PC-9 (cell line): ENCODE results near the gene PKN3. TPM values are rescaled to one million over a fixed set of nuclear protein-coding genes. Genes with fewer than 3 reads are reported as not detected.

ENCODE experiments used
- BruUV-seq: library from RNA; stranded (reverse); fragments of 400-500 nt; replicated peaks from 2 replicates; lab custom pipeline; 2021; lab: Mats Ljungman, UMichigan
- CTCF ChIA-PET: fragments of 300-600 bp; sonication (Branson Sonifier 250); formaldehyde crosslinking; loops from one replicate; lab custom pipeline; 2022; ENCODE audit warnings: antibody characterized with exemption; lab: Charles Lee
- POLR2A ChIA-PET: fragments of 300-600 bp; sonication (Branson Sonifier 250); formaldehyde crosslinking; loops from one replicate; lab custom pipeline; 2022; ENCODE audit warnings: antibody characterized with exemption; ENCODE audit not compliant: unreplicated experiment; lab: Charles Lee
- DNase-seq, 2 experiments: peaks; one replicate each; pipeline versions ENCODE4 v3.0.0 to v3.0.0-alpha.2; 2015 to 2022; ENCODE audit warnings: mixed read lengths in 1 of 2
- H2AFZ ChIP-seq: fragments of 200-600 bp; sonication (generic); 2 replicates; pipeline ENCODE4 v1.8.1; 2017; ENCODE audit warnings: antibody characterized with exemption
- H3F3A ChIP-seq: fragments of 200-600 bp; sonication (generic); 2 replicates; pipeline ENCODE4 v1.8.1; 2017; ENCODE audit warnings: antibody characterized with exemption, mild to moderate bottlenecking, low read depth; ENCODE audit not compliant: insufficient read depth
- H3K27ac ChIP-seq: fragments of 200-600 bp; sonication (generic); 2 replicates; pipeline ENCODE4 v1.6.1; 2016; ENCODE audit warnings: mixed run types
- H3K27me3 ChIP-seq: fragments of 200-600 bp; sonication (generic); 2 replicates; pipeline ENCODE4 v1.6.1; 2016; ENCODE audit warnings: low read depth, mixed run types; ENCODE audit not compliant: insufficient read depth
- H3K36me3 ChIP-seq: fragments of 200-600 bp; sonication (generic); 2 replicates; pipeline ENCODE4 v1.6.1; 2016; ENCODE audit warnings: low read depth, mixed run types
- H3K4me1 ChIP-seq: fragments of 200-600 bp; sonication (generic); replicated peaks from 2 replicates; pipeline ENCODE4 v1.6.1; 2016; ENCODE audit warnings: mixed run types; ENCODE audit not compliant: insufficient read depth
- H3K4me2 ChIP-seq: fragments of 200-600 bp; sonication (generic); 2 replicates; pipeline ENCODE4 v1.6.1; 2017; ENCODE audit warnings: mixed run types
- H3K4me3 ChIP-seq: fragments of 200-600 bp; sonication (generic); 2 replicates; pipeline ENCODE4 v1.6.1; 2016; ENCODE audit warnings: mixed run types
- H3K79me2 ChIP-seq: fragments of 200-600 bp; sonication (generic); 2 replicates; pipeline ENCODE4 v1.6.1; 2017; ENCODE audit warnings: low read depth, mixed run types
- H3K9me2 ChIP-seq: fragments of 200-600 bp; sonication (generic); 2 replicates; pipeline ENCODE4 v1.8.1; 2017; ENCODE audit warnings: mild to moderate bottlenecking; ENCODE audit not compliant: insufficient read depth
- H3K9me3 ChIP-seq: fragments of 200-600 bp; sonication (generic); 2 replicates; pipeline ENCODE4 v1.8.1; 2016; ENCODE audit warnings: low read depth; ENCODE audit not compliant: insufficient read depth
- H4K20me1 ChIP-seq: fragments of 200-600 bp; sonication (generic); 2 replicates; pipeline ENCODE4 v1.8.1; 2017; ENCODE audit not compliant: insufficient read depth
- CTCF ChIP-seq: fragments of 200-600 bp; sonication (generic); conservative IDR thresholded peaks from 2 replicates; pipeline ENCODE4 v1.6.1; 2017; ENCODE audit warnings: mixed run types, antibody characterized with exemption, mild to moderate bottlenecking, moderate library complexity
- EZH2 ChIP-seq: fragments of 200-600 bp; sonication (generic); IDR thresholded peaks from 2 replicates; pipeline ENCODE4 v1.8.0; 2017; ENCODE audit warnings: antibody characterized with exemption, low read depth
- intact Hi-C: fragments of 100-400 bp; cut with micrococcal nuclease; formaldehyde crosslinking; loops from one replicate; pipeline ENCODE4 v1.10.0; 2022; ENCODE audit not compliant: unreplicated experiment
- total RNA-seq: library from RNA; stranded (reverse); gene quantifications from 2 replicates; pipeline ENCODE4 v1.2.3, GENCODE V29; 2021

PKN3 gene
- total RNA-seq, 1 experiment from 2014 or later: 5.5 TPM

GRCh38 chr9:128683340-128684064, 18.8 kb upstream of the PKN3 start:
- H3K9me2 ChIP-seq: no peaks in the 10 kb centered on the region
- intact Hi-C loops: loop anchor here (1.0 to 10.0 kb wide), 6 partner anchors 17 to 341 kb away; partner anchors contain the start of genes DYNC2I2, ODF2, SH3GLB2 and ZDHHC12

GRCh38 chr9:128684065-128684324, 18.3 kb upstream of the PKN3 start:
- Histone ChIP-seq H3K27ac (peak overlapping the region; percentile 99), H3K4me1 (peaks cover 45% of the 10 kb centered on the region), H2AFZ (peak overlapping the region; percentile 32; the same call in 1 of the 2 replicates), H3K36me3 (0 out of 2 replicates have a peak, but pooled peaks cover 6% of the 10 kb centered on the region), H3K4me2 (peak overlapping the region; percentile 99), H3K79me2 (peaks cover 76% of the 10 kb centered on the region), H3K27me3 (no peaks in the 10 kb centered on the region), H4K20me1 (peaks cover 15% of the 10 kb centered on the region), H3F3A (peaks cover 48% of the 10 kb centered on the region), H3K9me2 (no peaks in the 10 kb centered on the region), H3K4me3 (peak overlapping the region; percentile 94), H3K9me3 (no peaks in the 10 kb centered on the region)
- TF ChIP-seq CTCF: no peak
- no peak for TF ChIP-seq EZH2
- BruUV-seq: TSS peak; percentile 67
- POLR2A ChIA-PET: interaction anchor here (0.6 to 1.8 kb wide), 3 partner anchors 8 to 48 kb away, joined by 3 to 20 read pairs (median 16); no protein-coding TSS in a partner anchor
- CTCF ChIA-PET: interaction anchor here (0.5 to 0.8 kb wide), 2 partner anchors 18 to 97 kb away, joined by 3 read pairs; partner anchors contain the start of gene PKN3
- DNase-seq: no peak
- intact Hi-C loops: loop anchor here (1.0 to 10.0 kb wide), 3 partner anchors 40 to 341 kb away; partner anchors contain the start of genes ODF2, SH3GLB2 and ZDHHC12

More at GRCh38 chr9:128683340-128684064, 18.8 kb upstream of the PKN3 start:
- H3F3A ChIP-seq: peaks cover 47% of the 10 kb centered on the region
- H3K4me2 ChIP-seq: peak overlapping the region; percentile 99
- ChIA-PET POLR2A (interaction anchor here (0.6 to 1.8 kb wide), 4 partner anchors 9 to 88 kb away, joined by 3 to 20 read pairs (median 11); no protein-coding TSS in a partner anchor), CTCF (interaction anchor here (0.6 to 0.8 kb wide), 5 partner anchors 17 to 98 kb away, joined by 3 to 5 read pairs (median 5); no protein-coding TSS in a partner anchor)
- no peak for TF ChIP-seq EZH2
- no peak for TF ChIP-seq CTCF
- H3K27me3 ChIP-seq: no peaks in the 10 kb centered on the region
- DNase-seq: peak; percentile 75 to 88
- no peaks in the 10 kb centered on the region for H3K9me3 ChIP-seq
- H2AFZ ChIP-seq: no peak overlapping the region; the same call in 1 of the 2 replicates
- BruUV-seq: TSS peak; percentile 70
- peaks cover 15% of the 10 kb centered on the region for H4K20me1 ChIP-seq
- H3K4me1 ChIP-seq: peaks cover 45% of the 10 kb centered on the region
- H3K36me3 ChIP-seq: 0 out of 2 replicates have a peak, but pooled peaks cover 6% of the 10 kb centered on the region
- H3K79me2 ChIP-seq: peaks cover 74% of the 10 kb centered on the region
- peak overlapping the region; percentile 94 for H3K4me3 ChIP-seq
- H3K27ac ChIP-seq: peak overlapping the region; percentile 99
